Subcutaneous adipose tissue (tissue), 4 donors: Measurements from ENCODE around the gene STK38L. TPM values are rescaled to one million over a fixed set of nuclear protein-coding genes. Genes with fewer than 3 reads are reported as not detected.

Experiments used
- total RNA-seq, 4 donors: library from RNA; depleted of rRNA; stranded (reverse); fragments of >200 nt; gene quantifications; one replicate each; pipeline ENCODE4 v1.1.0, GENCODE V29; 2016
- TF ChIP-seq, protein P1 (sequence below): fragments of 450-650 bp; IDR thresholded peaks from one replicate; pipeline ENCODE4 v1.5.1; 2016; ENCODE audit warnings: low read depth, mild to moderate bottlenecking, control low read depth, antibody characterized with exemption, moderate library complexity

Gene STK38L
- total RNA-seq, 4 donors from 2014 or later, result 30.1 to 75.7 (median 51.6) TPM

DNA sequence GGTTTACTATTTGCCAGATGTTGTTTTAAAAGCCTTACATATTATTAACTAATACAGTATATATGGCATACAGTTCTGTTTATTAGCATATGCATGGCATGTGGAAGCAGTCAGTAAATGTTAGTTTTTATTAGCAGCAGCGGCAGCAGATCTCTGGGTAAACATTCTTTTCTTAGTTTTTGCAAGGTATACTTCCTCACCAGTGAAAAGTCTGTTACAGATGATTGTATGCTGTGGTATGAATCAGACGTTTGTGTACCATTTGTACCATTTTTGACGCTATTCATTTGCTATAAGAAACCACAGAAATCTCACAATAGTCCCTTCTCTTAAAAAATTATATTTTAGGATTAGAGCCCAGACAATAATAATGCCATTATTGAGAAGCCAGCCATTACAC, 17.8 kb downstream of the STK38L start:
- TF ChIP-seq, protein P1, sequence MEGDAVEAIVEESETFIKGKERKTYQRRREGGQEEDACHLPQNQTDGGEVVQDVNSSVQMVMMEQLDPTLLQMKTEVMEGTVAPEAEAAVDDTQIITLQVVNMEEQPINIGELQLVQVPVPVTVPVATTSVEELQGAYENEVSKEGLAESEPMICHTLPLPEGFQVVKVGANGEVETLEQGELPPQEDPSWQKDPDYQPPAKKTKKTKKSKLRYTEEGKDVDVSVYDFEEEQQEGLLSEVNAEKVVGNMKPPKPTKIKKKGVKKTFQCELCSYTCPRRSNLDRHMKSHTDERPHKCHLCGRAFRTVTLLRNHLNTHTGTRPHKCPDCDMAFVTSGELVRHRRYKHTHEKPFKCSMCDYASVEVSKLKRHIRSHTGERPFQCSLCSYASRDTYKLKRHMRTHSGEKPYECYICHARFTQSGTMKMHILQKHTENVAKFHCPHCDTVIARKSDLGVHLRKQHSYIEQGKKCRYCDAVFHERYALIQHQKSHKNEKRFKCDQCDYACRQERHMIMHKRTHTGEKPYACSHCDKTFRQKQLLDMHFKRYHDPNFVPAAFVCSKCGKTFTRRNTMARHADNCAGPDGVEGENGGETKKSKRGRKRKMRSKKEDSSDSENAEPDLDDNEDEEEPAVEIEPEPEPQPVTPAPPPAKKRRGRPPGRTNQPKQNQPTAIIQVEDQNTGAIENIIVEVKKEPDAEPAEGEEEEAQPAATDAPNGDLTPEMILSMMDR, result no peak

DNA sequence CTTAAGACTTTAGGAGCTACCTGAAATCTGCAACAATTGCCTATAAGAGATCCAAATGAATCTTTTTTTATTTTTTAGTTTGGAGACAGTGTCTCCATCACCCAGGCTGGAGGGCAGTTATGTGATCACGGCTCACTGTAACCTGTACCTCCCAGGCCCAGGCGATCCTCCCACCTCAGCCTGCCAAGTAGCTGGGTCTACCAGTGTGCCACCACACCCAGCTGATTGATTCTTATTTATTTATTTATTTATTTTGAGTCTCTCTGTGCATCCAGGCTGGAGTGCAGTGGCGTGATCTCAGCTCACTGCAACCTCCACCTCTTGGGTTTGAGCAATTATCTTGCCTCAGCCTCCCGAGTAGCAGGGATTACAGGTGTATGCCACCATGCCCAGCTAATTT, 26.1 kb downstream of the STK38L start:
- TF ChIP-seq, protein P1, result no peak

DNA sequence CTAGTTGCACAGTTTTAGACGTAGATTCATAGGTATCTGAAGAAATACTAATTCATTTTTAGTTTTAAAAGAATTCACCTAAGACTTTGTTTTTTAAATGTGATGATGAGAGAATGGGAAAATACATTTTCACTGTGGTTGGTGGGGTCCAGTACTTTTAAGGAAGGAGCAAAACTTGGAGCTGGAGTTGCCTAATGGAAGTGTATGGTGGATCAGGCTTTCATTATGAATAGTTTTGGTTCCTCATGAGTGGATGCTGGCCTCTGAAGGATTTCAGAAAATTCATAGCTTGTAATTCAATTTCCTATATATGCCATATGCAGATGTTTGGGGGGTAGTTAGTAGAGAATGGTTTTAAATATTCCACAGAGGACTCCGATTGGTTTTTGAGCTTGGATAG, 27.1 kb downstream of the STK38L start:
- TF ChIP-seq, protein P1, result no peak

DNA sequence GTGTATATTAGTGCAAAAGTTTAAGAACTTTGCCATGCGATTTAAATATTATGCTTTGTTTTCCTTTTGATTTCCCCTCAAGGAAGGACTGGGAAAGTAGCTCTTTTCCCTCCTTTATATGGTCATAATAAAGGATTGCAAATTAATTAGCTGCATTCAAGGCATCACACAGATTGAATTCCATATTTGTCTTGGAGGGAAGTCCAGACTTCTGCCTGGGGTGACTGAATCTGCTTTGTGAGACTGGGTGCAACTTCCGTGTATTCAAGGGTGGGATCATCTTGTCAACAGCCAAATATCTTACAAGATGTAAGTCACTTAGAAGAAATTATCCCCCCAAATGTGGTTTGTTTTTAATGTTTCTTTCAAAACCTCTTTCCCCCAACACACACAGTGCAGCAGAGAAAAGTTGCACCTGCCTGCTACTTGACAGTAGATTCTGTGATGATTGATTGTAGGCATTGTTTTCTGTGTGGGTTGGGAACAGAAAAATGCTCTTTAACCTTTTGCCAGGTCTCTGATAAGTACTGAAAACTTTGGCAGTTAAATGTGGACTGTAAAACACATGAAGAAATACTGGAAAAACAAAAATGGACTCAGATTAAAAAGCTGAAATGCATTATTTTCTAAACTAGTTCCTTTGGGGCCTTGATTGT, 28.4 kb downstream of the STK38L start:
- TF ChIP-seq, protein P1, result no peak

DNA sequence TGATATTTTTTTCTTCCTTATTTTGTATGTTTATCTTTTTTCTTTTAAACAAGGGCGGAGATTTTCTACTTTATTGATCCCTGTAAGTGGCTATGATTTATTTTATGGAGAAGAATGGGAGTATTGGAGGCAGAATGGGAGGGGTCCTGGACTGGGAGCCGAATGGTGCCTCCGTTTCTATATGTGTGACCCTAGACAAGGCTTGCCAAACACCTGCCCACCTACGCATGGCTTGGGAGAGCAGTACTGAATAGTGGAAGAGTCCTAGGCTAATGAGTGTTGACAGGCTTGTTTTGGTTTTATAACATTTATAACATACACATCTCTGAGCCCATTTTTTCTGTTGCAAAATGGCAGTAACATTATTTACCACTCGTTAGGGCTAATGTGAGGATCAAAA, 29.0 kb downstream of the STK38L start:
- TF ChIP-seq, protein P1, result no peak

DNA sequence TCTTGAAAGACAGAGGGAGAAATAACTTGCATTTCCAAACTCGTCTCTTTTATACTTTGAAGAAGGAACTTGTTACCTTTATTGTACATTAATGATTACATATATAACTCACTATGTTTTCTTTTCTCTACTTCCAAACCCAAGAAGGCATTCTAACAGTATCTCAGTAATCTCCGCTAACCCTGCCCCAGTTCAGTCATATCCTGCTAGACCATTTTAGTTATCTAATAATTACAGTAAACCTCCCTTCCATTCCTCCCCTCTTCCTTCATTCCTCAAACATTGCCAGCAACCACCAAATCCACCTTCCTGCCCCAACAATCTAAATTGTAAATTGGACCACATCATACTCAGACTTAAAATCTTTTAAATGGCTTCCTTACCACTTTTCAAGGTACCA, 30.6 kb downstream of the STK38L start:
- TF ChIP-seq, protein P1, result no peak

DNA sequence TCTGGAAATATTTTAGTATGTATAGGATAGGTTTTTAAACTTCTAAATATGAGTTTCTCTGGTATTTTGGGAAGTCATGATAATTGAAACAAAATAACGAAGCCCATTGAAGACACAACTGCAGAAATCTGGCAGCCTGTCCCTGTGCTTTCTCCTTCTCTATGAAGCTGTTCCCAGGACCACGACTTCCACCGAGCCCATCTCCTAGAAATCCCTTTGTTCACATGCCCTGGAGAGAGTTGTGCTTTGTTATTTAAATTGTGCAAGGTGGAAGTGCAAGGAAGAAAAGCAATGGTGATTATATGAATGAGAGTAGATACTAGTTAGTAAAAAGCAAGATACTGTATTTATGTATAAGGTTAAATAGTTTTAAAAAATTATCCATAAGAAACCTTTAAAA, 32.2 kb downstream of the STK38L start:
- TF ChIP-seq, protein P1, result no peak
